Neural progenitor cell (in vitro differentiated cells): ENCODE data around the gene CNGA3.

ENCODE experiments used
- CTCF ChIP-seq: fragments of 200-600 bp; sonication (generic); IDR thresholded peaks from 2 replicates; pipeline ENCODE4 v1.5.1; 2017; ENCODE audit warnings: antibody characterized with exemption, mild to moderate bottlenecking
- EZH2 ChIP-seq: fragments of 200-600 bp; sonication (generic); IDR thresholded peaks from 2 replicates; pipeline ENCODE4 v1.6.1; 2017; ENCODE audit warnings: antibody characterized with exemption, mild to moderate bottlenecking, moderate library complexity
- EZH2phosphoT487 ChIP-seq: fragments of 200-600 bp; sonication (generic); IDR thresholded peaks from 2 replicates; pipeline ENCODE4 v1.6.1; 2017; ENCODE audit warnings: antibody characterized with exemption

GRCh38 chr2:98404556-98405250, 58.4 kb downstream of the CNGA3 start:
- no peak for TF ChIP-seq CTCF
- TF ChIP-seq EZH2 = no peak
- TF ChIP-seq EZH2phosphoT487 = no peak
